Activated naive CD4-positive, alpha-beta T cell treated with anti-CD3 and anti-CD28 coated beads for 36 hours (primary cell): ENCODE results near the gene TOP2B. TPM values are rescaled to one million over a fixed set of nuclear protein-coding genes. Genes with fewer than 3 reads are reported as not detected.

ENCODE experiments used
- CTCF ChIA-PET: fragments of 350-600 bp; sonication (Branson Sonifier 250); formaldehyde crosslinking; loops from one replicate; lab custom pipeline; 2021; ENCODE audit warnings: antibody characterized with exemption; lab: Charles Lee
- DNase-seq: peaks from one replicate; pipeline ENCODE4 v3.0.0-alpha.2; 2020
- H3K27ac Mint-ChIP-seq: one replicate; pipeline ENCODE4 v1.8.0; 2021; ENCODE audit warnings: mild to moderate bottlenecking, mixed read lengths
- H3K27me3 Mint-ChIP-seq: one replicate; pipeline ENCODE4 v1.8.0; 2021; ENCODE audit warnings: low read depth, mixed read lengths
- H3K36me3 Mint-ChIP-seq: one replicate; pipeline ENCODE4 v1.8.0; 2021; ENCODE audit warnings: low read depth, mixed read lengths
- H3K4me1 Mint-ChIP-seq: one replicate; pipeline ENCODE4 v1.8.0; 2021; ENCODE audit warnings: low read depth, mixed read lengths
- H3K4me3 Mint-ChIP-seq: one replicate; pipeline ENCODE4 v1.8.0; 2021; ENCODE audit warnings: mild to moderate bottlenecking, moderate library complexity, mixed read lengths
- H3K9me3 Mint-ChIP-seq: one replicate; pipeline ENCODE4 v1.8.0; 2021; ENCODE audit warnings: mixed read lengths
- intact Hi-C: fragments of 100-400 bp; cut with micrococcal nuclease; formaldehyde crosslinking; loops from one replicate; pipeline ENCODE4 v1.15.1; 2023
- total RNA-seq, 2 experiments: library from RNA; stranded (reverse); gene quantifications; one replicate each; pipeline ENCODE4 v1.2.3, GENCODE V29; 2021

The TOP2B gene
- total RNA-seq, 2 experiments from 2014 or later = 113 to 114 TPM

GRCh38 chr3:25610167-25610566 is 54.5 kb downstream of the TOP2B start:
- Mint-ChIP-seq H3K27ac (no peak overlapping the region), H3K4me1 (no peaks in the 10 kb centered on the region), H3K9me3 (no peaks in the 10 kb centered on the region), H3K4me3 (no peak overlapping the region), H3K27me3 (no peaks in the 10 kb centered on the region), H3K36me3 (peaks cover 29% of the 10 kb centered on the region)
- DNase-seq = no peak
- CTCF ChIA-PET = no interaction called here
- intact Hi-C loops = no loop called here

GRCh38 chr3:25604107-25604805 is 60.5 kb downstream of the TOP2B start:
- DNase-seq = no peak
- Mint-ChIP-seq H3K4me1 (no peaks in the 10 kb centered on the region), H3K27me3 (no peaks in the 10 kb centered on the region), H3K27ac (no peak overlapping the region), H3K36me3 (peaks cover 12% of the 10 kb centered on the region), H3K4me3 (no peak overlapping the region), H3K9me3 (no peaks in the 10 kb centered on the region)
- CTCF ChIA-PET = interaction anchor here (4.4 kb wide), 1 partner anchor 10 kb away, joined by 22 read pairs; no protein-coding TSS in a partner anchor
- intact Hi-C loops = no loop called here

GRCh38 chr3:25603703-25604102 is 61.0 kb downstream of the TOP2B start:
- DNase-seq = no peak
- no peak overlapping the region for H3K27ac Mint-ChIP-seq
- no peaks in the 10 kb centered on the region for H3K9me3 Mint-ChIP-seq
- H3K36me3 Mint-ChIP-seq = peaks cover 13% of the 10 kb centered on the region
- intact Hi-C loops = no loop called here
- CTCF ChIA-PET = interaction anchor here (4.4 kb wide), 1 partner anchor 9 kb away, joined by 22 read pairs; no protein-coding TSS in a partner anchor
- H3K27me3 Mint-ChIP-seq = no peaks in the 10 kb centered on the region
- no peak overlapping the region for H3K4me3 Mint-ChIP-seq
- no peaks in the 10 kb centered on the region for H3K4me1 Mint-ChIP-seq

- Mint-ChIP-seq H3K27ac (no peak overlapping the region), H3K36me3 (peaks cover 2% of the 10 kb centered on the region), H3K9me3 (no peaks in the 10 kb centered on the region), H3K4me3 (no peak overlapping the region), H3K4me1 (peaks cover 1% of the 10 kb centered on the region), H3K27me3 (no peaks in the 10 kb centered on the region)
- CTCF ChIA-PET = no interaction called here
- intact Hi-C loops = loop anchor here (10.0 kb wide), 1 partner anchor 1333 kb away; no protein-coding TSS in a partner anchor
- DNase-seq = no peak
Observed at GRCh38 chr3:25597535-25598101, 67.1 kb downstream of the TOP2B start.

- Mint-ChIP-seq H3K4me3 (no peak overlapping the region), H3K27me3 (no peaks in the 10 kb centered on the region), H3K4me1 (peaks cover 1% of the 10 kb centered on the region), H3K9me3 (no peaks in the 10 kb centered on the region), H3K27ac (no peak overlapping the region), H3K36me3 (peaks cover 2% of the 10 kb centered on the region)
- no peak for DNase-seq
- intact Hi-C loops = loop anchor here (1.0 to 10.0 kb wide), 7 partner anchors 62 to 1592 kb away; no protein-coding TSS in a partner anchor
- CTCF ChIA-PET = interaction anchor here (0.6 to 4.0 kb wide), 10 partner anchors 10 to 148 kb away, joined by 3 to 22 read pairs (median 4); no protein-coding TSS in a partner anchor
Observed at GRCh38 chr3:25594007-25594502, 70.7 kb downstream of the TOP2B start.

GRCh38 chr3:25593001-25593400 is 71.7 kb downstream of the TOP2B start:
- Mint-ChIP-seq H3K27ac (no peak overlapping the region), H3K27me3 (no peaks in the 10 kb centered on the region), H3K4me1 (peaks cover 1% of the 10 kb centered on the region), H3K9me3 (no peaks in the 10 kb centered on the region), H3K36me3 (no peaks in the 10 kb centered on the region), H3K4me3 (no peak overlapping the region)
- CTCF ChIA-PET = interaction anchor here (0.6 to 4.0 kb wide), 10 partner anchors 11 to 912 kb away, joined by 3 to 22 read pairs (median 4); no protein-coding TSS in a partner anchor
- intact Hi-C loops = loop anchor here (2.0 to 10.0 kb wide), 3 partner anchors 904 to 1591 kb away; no protein-coding TSS in a partner anchor
- DNase-seq = no peak

- DNase-seq = peak; percentile 12
- H3K4me1 Mint-ChIP-seq = peaks cover 1% of the 10 kb centered on the region
- no peaks in the 10 kb centered on the region for H3K9me3 Mint-ChIP-seq
- intact Hi-C loops = loop anchor here (2.0 to 10.0 kb wide), 3 partner anchors 904 to 1590 kb away; no protein-coding TSS in a partner anchor
- H3K27ac Mint-ChIP-seq = no peak overlapping the region
- H3K36me3 Mint-ChIP-seq = no peaks in the 10 kb centered on the region
- CTCF ChIA-PET = interaction anchor here (0.6 to 4.0 kb wide), 7 partner anchors 11 to 912 kb away, joined by 3 to 22 read pairs (median 6); no protein-coding TSS in a partner anchor
- H3K4me3 Mint-ChIP-seq = no peak overlapping the region
- H3K27me3 Mint-ChIP-seq = no peaks in the 10 kb centered on the region
Observed at GRCh38 chr3:25592510-25592968, 72.2 kb downstream of the TOP2B start.

GRCh38 chr3:25589783-25590258 is 74.9 kb downstream of the TOP2B start:
- H3K36me3 Mint-ChIP-seq = no peaks in the 10 kb centered on the region
- intact Hi-C loops = loop anchor here (5.0 to 10.0 kb wide), 2 partner anchors 1325 to 1588 kb away; no protein-coding TSS in a partner anchor
- CTCF ChIA-PET = interaction anchor here (1.5 kb wide), 1 partner anchor 57 kb away, joined by 3 read pairs; no protein-coding TSS in a partner anchor

GRCh38 chr3:25589104-25589782 is 75.5 kb downstream of the TOP2B start:
- intact Hi-C loops = no loop called here
- Mint-ChIP-seq H3K27ac (no peak overlapping the region), H3K4me1 (no peaks in the 10 kb centered on the region), H3K27me3 (no peaks in the 10 kb centered on the region), H3K4me3 (no peak overlapping the region), H3K36me3 (no peaks in the 10 kb centered on the region), H3K9me3 (no peaks in the 10 kb centered on the region)
- CTCF ChIA-PET = no interaction called here
- no peak for DNase-seq

More at GRCh38 chr3:25589783-25590258, 74.9 kb downstream of the TOP2B start:
- no peak overlapping the region for H3K27ac Mint-ChIP-seq
- no peaks in the 10 kb centered on the region for H3K27me3 Mint-ChIP-seq
- no peak for DNase-seq
- H3K4me3 Mint-ChIP-seq = no peak overlapping the region
- H3K4me1 Mint-ChIP-seq = no peaks in the 10 kb centered on the region
- H3K9me3 Mint-ChIP-seq = no peaks in the 10 kb centered on the region

- H3K27ac Mint-ChIP-seq = no peak overlapping the region
- intact Hi-C loops = no loop called here
- no peak for DNase-seq
- no peaks in the 10 kb centered on the region for H3K36me3 Mint-ChIP-seq
- H3K4me3 Mint-ChIP-seq = no peak overlapping the region
- H3K9me3 Mint-ChIP-seq = no peaks in the 10 kb centered on the region
- no peaks in the 10 kb centered on the region for H3K27me3 Mint-ChIP-seq
- CTCF ChIA-PET = interaction anchor here (0.7 to 0.9 kb wide), 2 partner anchors 30 to 56 kb away, joined by 3 to 4 read pairs; no protein-coding TSS in a partner anchor
- no peaks in the 10 kb centered on the region for H3K4me1 Mint-ChIP-seq
Observed at GRCh38 chr3:25588441-25589103, 76.1 kb downstream of the TOP2B start.

- CTCF ChIA-PET = interaction anchor here (0.7 to 0.9 kb wide), 2 partner anchors 30 to 55 kb away, joined by 3 to 4 read pairs; no protein-coding TSS in a partner anchor
- H3K4me1 Mint-ChIP-seq = no peaks in the 10 kb centered on the region
- H3K27me3 Mint-ChIP-seq = no peaks in the 10 kb centered on the region
- H3K36me3 Mint-ChIP-seq = no peaks in the 10 kb centered on the region
- H3K9me3 Mint-ChIP-seq = no peaks in the 10 kb centered on the region
- H3K4me3 Mint-ChIP-seq = no peak overlapping the region
- H3K27ac Mint-ChIP-seq = no peak overlapping the region
- DNase-seq = no peak
- intact Hi-C loops = no loop called here
Observed at GRCh38 chr3:25587975-25588374, 76.7 kb downstream of the TOP2B start.
